ENCODE measurements around the gene SMIM5.

SMIM5 gene

GRCh38 chr17:75616521-75617122 lies 16.6 kb upstream of the SMIM5 start:
- no peak overlapping the region for H3K4me3 ChIP-seq (ENCODE audit: extremely low read depth, insufficient read depth, low read length, poor library complexity, severe bottlenecking)
- WGBS, 2 experiments (ENCODE audit: insufficient coverage in 2 of 2), result 91 to 92% methylated on average over 21 to 22 of the region's 24 CpGs
- no peaks in the 10 kb centered on the region for H3K9me3 ChIP-seq (ENCODE audit: control insufficient read depth, low read length)
- H3K36me3 ChIP-seq (ENCODE audit: control insufficient read depth, insufficient read depth, low read length), result no peaks in the 10 kb centered on the region
- H3K4me1 ChIP-seq (ENCODE audit: control insufficient read depth, insufficient read depth, low read length, poor library complexity, severe bottlenecking), result no peaks in the 10 kb centered on the region
- no peak overlapping the region for H3K27ac ChIP-seq (ENCODE audit: low read depth, low read length, severe bottlenecking)

- Histone ChIP-seq H3K4me3 (ENCODE audit: extremely low read depth, insufficient read depth, low read length, poor library complexity, severe bottlenecking) (no peak overlapping the region), H3K36me3 (ENCODE audit: control insufficient read depth, insufficient read depth, low read length) (no peaks in the 10 kb centered on the region), H3K9me3 (ENCODE audit: control insufficient read depth, low read length) (no peaks in the 10 kb centered on the region), H3K27ac (ENCODE audit: low read depth, low read length, severe bottlenecking) (no peak overlapping the region), H3K4me1 (ENCODE audit: control insufficient read depth, insufficient read depth, low read length, poor library complexity, severe bottlenecking) (no peaks in the 10 kb centered on the region)
- 94 to 96% methylated on average over 16 of the region's 16 CpGs for whole genome bisulfite sequencing, 2 experiments (ENCODE audit: insufficient coverage in 2 of 2)
Observed at GRCh38 chr17:75617218-75617617, 16.0 kb upstream of the SMIM5 start.

- no peak overlapping the region for H3K27ac ChIP-seq (ENCODE audit: low read depth, low read length, severe bottlenecking)
- H3K4me1 ChIP-seq (ENCODE audit: control insufficient read depth, insufficient read depth, low read length, poor library complexity, severe bottlenecking), result no peaks in the 10 kb centered on the region
- H3K36me3 ChIP-seq (ENCODE audit: control insufficient read depth, insufficient read depth, low read length), result no peaks in the 10 kb centered on the region
- no peak overlapping the region for H3K4me3 ChIP-seq (ENCODE audit: extremely low read depth, insufficient read depth, low read length, poor library complexity, severe bottlenecking)
- WGBS, 2 experiments (ENCODE audit: insufficient coverage in 2 of 2), result 83 to 89% methylated on average over 7 to 8 of the region's 11 CpGs
- H3K9me3 ChIP-seq (ENCODE audit: control insufficient read depth, low read length), result no peaks in the 10 kb centered on the region
Observed at GRCh38 chr17:75617675-75618074, 15.6 kb upstream of the SMIM5 start.

GRCh38 chr17:75619506-75620431 lies 13.5 kb upstream of the SMIM5 start:
- H3K36me3 ChIP-seq (ENCODE audit: control insufficient read depth, insufficient read depth, low read length), result no peaks in the 10 kb centered on the region
- no peak overlapping the region for H3K4me3 ChIP-seq (ENCODE audit: extremely low read depth, insufficient read depth, low read length, poor library complexity, severe bottlenecking)
- no peaks in the 10 kb centered on the region for H3K9me3 ChIP-seq (ENCODE audit: control insufficient read depth, low read length)
- H3K27ac ChIP-seq (ENCODE audit: low read depth, low read length, severe bottlenecking), result no peak overlapping the region
- WGBS, 2 experiments (ENCODE audit: insufficient coverage in 2 of 2), result 78 to 82% methylated on average over 30 to 36 of the region's 36 CpGs
- H3K4me1 ChIP-seq (ENCODE audit: control insufficient read depth, insufficient read depth, low read length, poor library complexity, severe bottlenecking), result peaks cover 2% of the 10 kb centered on the region

GRCh38 chr17:75621489-75621888 lies 11.7 kb upstream of the SMIM5 start:
- H3K36me3 ChIP-seq (ENCODE audit: control insufficient read depth, insufficient read depth, low read length), result no peaks in the 10 kb centered on the region
- 84 to 100% methylated on average over 1 to 2 of the region's 4 CpGs for WGBS, 2 experiments (ENCODE audit: insufficient coverage in 2 of 2)
- no peak overlapping the region for H3K4me3 ChIP-seq (ENCODE audit: extremely low read depth, insufficient read depth, low read length, poor library complexity, severe bottlenecking)
- peaks cover 5% of the 10 kb centered on the region for H3K4me1 ChIP-seq (ENCODE audit: control insufficient read depth, insufficient read depth, low read length, poor library complexity, severe bottlenecking)
- H3K27ac ChIP-seq (ENCODE audit: low read depth, low read length, severe bottlenecking), result no peak overlapping the region
- no peaks in the 10 kb centered on the region for H3K9me3 ChIP-seq (ENCODE audit: control insufficient read depth, low read length)

- 79 to 89% methylated on average over 6 to 7 of the region's 8 CpGs for WGBS, 2 experiments (ENCODE audit: insufficient coverage in 2 of 2)
- no peaks in the 10 kb centered on the region for H3K9me3 ChIP-seq (ENCODE audit: control insufficient read depth, low read length)
- H3K4me3 ChIP-seq (ENCODE audit: extremely low read depth, insufficient read depth, low read length, poor library complexity, severe bottlenecking), result no peak overlapping the region
- peaks cover 5% of the 10 kb centered on the region for H3K4me1 ChIP-seq (ENCODE audit: control insufficient read depth, insufficient read depth, low read length, poor library complexity, severe bottlenecking)
- H3K27ac ChIP-seq (ENCODE audit: low read depth, low read length, severe bottlenecking), result no peak overlapping the region
- H3K36me3 ChIP-seq (ENCODE audit: control insufficient read depth, insufficient read depth, low read length), result peaks cover under 1% of the 10 kb centered on the region
Observed at GRCh38 chr17:75622076-75622475, 11.2 kb upstream of the SMIM5 start.

- H3K4me3 ChIP-seq (ENCODE audit: extremely low read depth, insufficient read depth, low read length, poor library complexity, severe bottlenecking), result no peak overlapping the region
- H3K27ac ChIP-seq (ENCODE audit: low read depth, low read length, severe bottlenecking), result no peak overlapping the region
- H3K36me3 ChIP-seq (ENCODE audit: control insufficient read depth, insufficient read depth, low read length), result peaks cover 3% of the 10 kb centered on the region
- peaks cover 5% of the 10 kb centered on the region for H3K4me1 ChIP-seq (ENCODE audit: control insufficient read depth, insufficient read depth, low read length, poor library complexity, severe bottlenecking)
- H3K9me3 ChIP-seq (ENCODE audit: control insufficient read depth, low read length), result no peaks in the 10 kb centered on the region
- 86 to 87% methylated on average over 9 to 15 of the region's 15 CpGs for WGBS, 2 experiments (ENCODE audit: insufficient coverage in 2 of 2)
Observed at GRCh38 chr17:75622771-75623273, 10.4 kb upstream of the SMIM5 start.

- Histone ChIP-seq H3K27ac (ENCODE audit: low read depth, low read length, severe bottlenecking) (no peak overlapping the region), H3K4me1 (ENCODE audit: control insufficient read depth, insufficient read depth, low read length, poor library complexity, severe bottlenecking) (peaks cover 5% of the 10 kb centered on the region), H3K4me3 (ENCODE audit: extremely low read depth, insufficient read depth, low read length, poor library complexity, severe bottlenecking) (no peak overlapping the region), H3K36me3 (ENCODE audit: control insufficient read depth, insufficient read depth, low read length) (peaks cover 7% of the 10 kb centered on the region), H3K9me3 (ENCODE audit: control insufficient read depth, low read length) (no peaks in the 10 kb centered on the region)
- WGBS, 2 experiments (ENCODE audit: insufficient coverage in 2 of 2), result 88 to 92% methylated on average over 7 to 9 of the region's 9 CpGs
Observed at GRCh38 chr17:75623386-75623785, 9.8 kb upstream of the SMIM5 start.

- H3K4me3 ChIP-seq (ENCODE audit: extremely low read depth, insufficient read depth, low read length, poor library complexity, severe bottlenecking), result no peak overlapping the region
- peaks cover 5% of the 10 kb centered on the region for H3K4me1 ChIP-seq (ENCODE audit: control insufficient read depth, insufficient read depth, low read length, poor library complexity, severe bottlenecking)
- no peaks in the 10 kb centered on the region for H3K9me3 ChIP-seq (ENCODE audit: control insufficient read depth, low read length)
- peaks cover 7% of the 10 kb centered on the region for H3K36me3 ChIP-seq (ENCODE audit: control insufficient read depth, insufficient read depth, low read length)
- WGBS, 2 experiments (ENCODE audit: insufficient coverage in 2 of 2), result 95 to 99% methylated on average over 11 of the region's 12 CpGs
- no peak overlapping the region for H3K27ac ChIP-seq (ENCODE audit: low read depth, low read length, severe bottlenecking)
Observed at GRCh38 chr17:75624021-75624420, 9.2 kb upstream of the SMIM5 start.

- Histone ChIP-seq H3K27ac (ENCODE audit: low read depth, low read length, severe bottlenecking) (no peak overlapping the region), H3K4me3 (ENCODE audit: extremely low read depth, insufficient read depth, low read length, poor library complexity, severe bottlenecking) (no peak overlapping the region), H3K4me1 (ENCODE audit: control insufficient read depth, insufficient read depth, low read length, poor library complexity, severe bottlenecking) (peaks cover 5% of the 10 kb centered on the region), H3K36me3 (ENCODE audit: control insufficient read depth, insufficient read depth, low read length) (peaks cover 7% of the 10 kb centered on the region), H3K9me3 (ENCODE audit: control insufficient read depth, low read length) (no peaks in the 10 kb centered on the region)
- WGBS, 2 experiments (ENCODE audit: insufficient coverage in 2 of 2), result 87 to 98% methylated on average over 6 to 11 of the region's 23 CpGs
Observed at GRCh38 chr17:75624714-75625345, 8.4 kb upstream of the SMIM5 start.
